Fibroblast of lung (primary cell): ENCODE measurements around the gene GSTT2B. TPM values are rescaled to one million over a fixed set of nuclear protein-coding genes. Genes with fewer than 3 reads are reported as not detected.
"Not testable (repeated sequence)": the region's sequence is repeated elsewhere in the genome, so short reads cannot be mapped to it uniquely, and the experiment has no call there.

ENCODE experiments used
- DNase-seq, 2 donors: peaks; one replicate each; pipeline versions ENCODE4 v3.0.0 to v3.0.0-alpha.2; 2010; ENCODE audit warnings: low read depth in 2 of 2
- H2AFZ ChIP-seq: 2 replicates; pipeline ENCODE4 v1.5.1; 2012; ENCODE audit warnings: low read length, control low read depth, inconsistent platforms
- H3K27ac ChIP-seq: 2 replicates; pipeline ENCODE4 v1.5.1; 2011; ENCODE audit warnings: low read length, control low read depth; ENCODE audit not compliant: insufficient read depth
- H3K27me3 ChIP-seq: 2 replicates; pipeline ENCODE4 v1.5.1; 2011; ENCODE audit warnings: mild to moderate bottlenecking, low read length; ENCODE audit not compliant: control insufficient read depth, insufficient read depth
- H3K36me3 ChIP-seq: 2 replicates; pipeline ENCODE4 v1.5.1; 2011; ENCODE audit warnings: low read length; ENCODE audit not compliant: control insufficient read depth, insufficient read depth
- H3K4me1 ChIP-seq: 2 replicates; pipeline ENCODE4 v1.5.1; 2011; ENCODE audit warnings: low read length; ENCODE audit not compliant: control insufficient read depth, insufficient read depth; ENCODE audit errors: extremely low read depth
- H3K4me2 ChIP-seq: 2 replicates; pipeline ENCODE4 v1.5.1; 2011; ENCODE audit warnings: low read length, control low read depth; ENCODE audit not compliant: insufficient read depth; ENCODE audit errors: extremely low read depth
- H3K4me3 ChIP-seq, 4 experiments: fragments of 200-600 bp in 1 of 4; sonication (generic) in 1 of 4; replicated peaks in 1 of 4; 2 replicates each; pipeline ENCODE4 v1.5.1; 2011 to 2016; ENCODE audit warnings: low read length in 4 of 4, low read depth in 3 of 4, mild to moderate bottlenecking in 3 of 4, control low read depth in 2 of 4, inconsistent platforms in 1 of 4, mixed read lengths in 1 of 4; ENCODE audit not compliant: insufficient read depth in 1 of 4; ENCODE audit errors: control extremely low read depth in 1 of 4
- H3K79me2 ChIP-seq: 2 replicates; pipeline ENCODE4 v1.5.1; 2012; ENCODE audit warnings: mild to moderate bottlenecking, low read length, inconsistent platforms; ENCODE audit not compliant: control insufficient read depth, insufficient read depth
- H3K9ac ChIP-seq: 2 replicates; pipeline ENCODE4 v1.5.1; 2011; ENCODE audit warnings: mild to moderate bottlenecking, low read length, control low read depth; ENCODE audit not compliant: insufficient read depth
- H3K9me3 ChIP-seq: 2 replicates; pipeline ENCODE4 v1.5.1; 2012; ENCODE audit warnings: low read depth, low read length; ENCODE audit not compliant: control insufficient read depth, insufficient read depth
- H4K20me1 ChIP-seq: 2 replicates; pipeline ENCODE4 v1.5.1; 2011; ENCODE audit warnings: low read length; ENCODE audit not compliant: control insufficient read depth, insufficient read depth; ENCODE audit errors: extremely low read depth
- CTCF ChIP-seq, 2 donors: IDR thresholded peaks in 1 of 2; conservative IDR thresholded peaks in 1 of 2; 1 replicate in 1 of 2; 2 replicates in 1 of 2; pipeline ENCODE4 v1.5.1; 2011 to 2012; ENCODE audit warnings: low read length in 2 of 2, control low read depth in 1 of 2, inconsistent platforms in 1 of 2, low read depth in 1 of 2, mild to moderate bottlenecking in 1 of 2
- EZH2 ChIP-seq: IDR thresholded peaks from 2 replicates; pipeline ENCODE4 v1.5.1; 2012; ENCODE audit warnings: low read length, control low read depth, mild to moderate bottlenecking; ENCODE audit errors: missing control alignments
- polyA plus RNA-seq, 2 donors: library from polyadenylated mRNA; depleted of rRNA in 1 of 2; stranded (reverse) in 1 of 2; unstranded in 1 of 2; fragments of >200 nt; gene quantifications; 2 replicates each; pipeline ENCODE4 v1.2.1, GENCODE V29; 2011 to 2012; ENCODE audit warnings: missing spikeins in 1 of 2
- total RNA-seq: library from RNA; depleted of rRNA; stranded (reverse); fragments of >200 nt; gene quantifications from 2 replicates; pipeline ENCODE4 v1.2.1, GENCODE V29; 2014

Gene GSTT2B
- total and polyA plus RNA-seq, 2 donors (not counting 1 experiment from before 2014, with no cell fraction given): 9.9 to 38.1 TPM

DNA sequence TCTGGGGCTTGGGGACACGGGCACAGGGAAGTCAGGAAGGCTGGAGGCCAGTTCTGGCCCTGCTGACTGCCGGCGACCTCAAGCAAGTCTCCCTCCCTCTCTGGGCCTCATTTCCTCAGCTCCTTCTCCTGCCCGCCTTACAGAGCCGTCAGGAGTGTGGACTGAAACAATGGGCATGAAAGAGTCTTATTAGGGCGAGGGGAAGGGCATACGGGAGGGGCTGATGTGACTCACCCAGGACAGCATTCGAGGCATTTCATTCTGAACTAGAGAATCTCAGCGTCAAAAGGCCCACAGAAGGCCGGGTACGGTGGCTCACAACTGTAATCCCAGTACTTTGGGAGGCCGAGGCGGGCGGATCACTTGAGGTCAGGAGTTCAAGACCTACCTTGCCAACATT lies 20.8 kb downstream of the GSTT2B start:
- not testable (repeated sequence) for H3K4me2 ChIP-seq, H3K27me3 ChIP-seq, H3K4me3 ChIP-seq, H3K79me2 ChIP-seq, H3K36me3 ChIP-seq, H3K4me1 ChIP-seq, H3K27ac ChIP-seq, H4K20me1 ChIP-seq, H2AFZ ChIP-seq, DNase-seq, H3K9me3 ChIP-seq, H3K9ac ChIP-seq

- Histone ChIP-seq H3K4me1 (no peaks in the 10 kb centered on the region), H3K27ac (no peak overlapping the region), H3K9ac (no peak overlapping the region), H3K4me2 (no peak overlapping the region), H3K79me2 (no peaks in the 10 kb centered on the region), H3K9me3 (no peaks in the 10 kb centered on the region), H4K20me1 (no peaks in the 10 kb centered on the region), H2AFZ (no peak overlapping the region), H3K27me3 (no peaks in the 10 kb centered on the region), H3K4me3 (no peak overlapping the region), H3K36me3 (no peaks in the 10 kb centered on the region)
- DNase-seq: no peak
- TF ChIP-seq CTCF (conservative IDR thresholded peaks at IDR 0.05 in 1 of 2, IDR thresholded peaks at IDR 0.05 in 1 of 2; ENCODE audit: low read depth in 1 of 2, low read length in 2 of 2): no peak
- TF ChIP-seq EZH2: no peak
These were observed 22.0 kb downstream of the GSTT2B start for GRCh38 chr22:23939017-23939357.

- Histone ChIP-seq H3K4me2 (no peak overlapping the region), H3K27ac (no peak overlapping the region), H3K27me3 (no peaks in the 10 kb centered on the region), H3K4me3 (no peak overlapping the region), H2AFZ (no peak overlapping the region), H3K36me3 (no peaks in the 10 kb centered on the region), H3K9ac (no peak overlapping the region), H4K20me1 (no peaks in the 10 kb centered on the region), H3K9me3 (no peaks in the 10 kb centered on the region), H3K79me2 (no peaks in the 10 kb centered on the region), H3K4me1 (no peaks in the 10 kb centered on the region)
- DNase-seq: no peak
- TF ChIP-seq EZH2 (no peak), CTCF (conservative IDR thresholded peaks at IDR 0.05 in 1 of 2, IDR thresholded peaks at IDR 0.05 in 1 of 2; ENCODE audit: low read depth in 1 of 2, low read length in 2 of 2) (no peak)
These were observed 22.5 kb downstream of the GSTT2B start for GRCh38 chr22:23938328-23939016.
